HG02571 (cell line): ENCODE results near the gene NCOA7.
"Not testable (repeated sequence)": the region's sequence is repeated elsewhere in the genome, so short reads cannot be mapped to it uniquely, and the experiment has no call there.

Source experiments
- ATAC-seq: cut with Tn5 transposase; IDR thresholded peaks from one replicate; pipeline ENCODE4 v1.9.1; 2021; ENCODE audit warnings: mild to moderate bottlenecking, moderate library complexity; ENCODE audit not compliant: unreplicated experiment

Gene NCOA7

GRCh38 chr6:125963817-125964216 is 173.1 kb downstream of the NCOA7 start:
- no peak for ATAC-seq

DNA sequence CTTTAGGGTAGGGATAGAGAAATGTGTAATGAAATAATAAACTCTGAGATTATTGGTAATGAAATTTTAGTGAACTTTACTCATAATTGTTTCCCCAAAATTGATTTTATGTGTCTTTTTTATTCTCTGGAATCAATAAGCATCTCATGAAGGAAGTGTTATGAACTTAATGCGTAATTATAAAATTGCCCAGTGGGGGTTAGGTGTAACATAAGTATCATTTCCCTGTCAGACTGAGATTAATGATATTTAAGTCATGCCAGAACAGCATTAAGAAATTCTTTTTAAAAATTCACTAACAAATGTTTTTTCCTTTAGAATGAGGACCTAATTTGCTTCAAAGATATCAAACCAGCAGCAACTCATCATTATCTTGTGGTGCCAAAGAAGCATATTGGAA is 175.8 kb downstream of the NCOA7 start:
- ATAC-seq: no peak

DNA sequence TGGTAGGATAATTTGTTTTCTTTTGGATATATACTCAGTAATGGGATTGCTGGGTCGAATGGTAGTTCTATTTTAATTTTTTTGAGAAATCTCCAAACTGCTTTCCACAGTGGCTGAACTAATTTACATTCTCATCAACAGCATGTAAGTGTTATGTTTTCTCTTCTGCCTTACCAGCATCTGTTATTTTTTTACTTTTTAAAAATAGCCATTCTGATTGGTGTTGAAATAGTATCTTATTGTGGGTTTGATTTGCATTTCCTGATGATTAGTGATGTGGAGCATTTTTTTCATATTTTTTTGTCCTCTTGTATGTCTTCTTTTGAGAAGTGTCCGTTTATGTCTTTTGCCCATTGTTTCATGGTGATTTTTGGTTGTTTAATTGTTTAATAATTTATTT is 177.7 kb downstream of the NCOA7 start:
- no peak for ATAC-seq

GRCh38 chr6:125970760-125971159 is 180.0 kb downstream of the NCOA7 start:
- ATAC-seq: no peak

DNA sequence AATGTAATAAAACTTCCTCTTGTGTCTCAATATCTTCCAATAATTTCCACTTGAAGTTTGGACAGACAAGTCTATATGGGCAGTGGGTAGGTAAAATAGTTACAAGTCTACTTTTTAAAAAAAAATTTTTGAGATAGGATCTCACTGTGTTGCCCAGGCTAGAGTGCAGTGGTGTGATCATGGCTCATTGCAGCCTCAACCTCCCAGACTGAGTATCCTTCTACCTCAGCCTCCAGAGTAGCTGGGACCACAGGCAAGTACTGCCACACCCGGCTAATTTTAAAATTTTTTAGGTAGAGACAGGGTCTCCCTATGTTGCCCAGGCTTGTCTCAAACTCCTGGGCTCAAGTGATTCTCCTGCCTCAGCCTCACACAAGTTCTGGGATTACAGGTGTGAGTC is 181.7 kb downstream of the NCOA7 start:
- not testable (repeated sequence) for ATAC-seq

DNA sequence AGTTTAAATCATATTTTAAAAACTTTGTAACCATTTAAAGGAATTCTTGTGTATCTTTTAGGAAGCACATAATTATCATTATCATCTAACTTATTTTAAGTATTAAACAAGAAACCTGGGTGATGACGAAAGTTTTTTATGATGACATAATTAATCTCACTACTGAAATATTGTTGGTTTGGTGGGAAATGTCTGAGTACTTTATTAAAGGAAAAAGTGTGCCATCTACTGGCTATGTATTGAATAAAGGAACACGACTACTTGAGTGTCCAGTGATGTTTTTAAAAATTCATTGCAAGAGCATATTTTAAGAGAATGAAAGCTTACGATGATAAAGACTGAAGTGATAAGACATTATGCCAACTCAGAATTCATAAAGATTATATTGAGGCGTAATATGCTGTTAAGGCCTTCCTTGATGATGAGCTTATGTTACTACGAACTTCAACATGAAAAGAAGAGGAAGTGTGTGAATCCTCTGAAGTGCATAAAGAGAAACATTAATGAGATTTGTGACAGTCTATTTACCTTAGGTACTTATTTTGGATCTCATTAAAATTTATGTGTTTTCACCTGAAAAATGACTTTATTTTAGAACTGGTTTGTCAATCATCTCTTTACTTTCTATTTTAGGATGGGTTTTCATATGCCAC is 183.6 kb downstream of the NCOA7 start:
- ATAC-seq: no peak

- no peak for ATAC-seq
Observed at GRCh38 chr6:125979101-125979500, 188.3 kb downstream of the NCOA7 start.
